ENCODE data around the gene SEMA3A. TPM values are rescaled to one million over a fixed set of nuclear protein-coding genes. Genes with fewer than 3 reads are reported as not detected.

The SEMA3A gene
- total RNA-seq, 2 donors from 2014 or later: 0.68 to 1.1 TPM

DNA sequence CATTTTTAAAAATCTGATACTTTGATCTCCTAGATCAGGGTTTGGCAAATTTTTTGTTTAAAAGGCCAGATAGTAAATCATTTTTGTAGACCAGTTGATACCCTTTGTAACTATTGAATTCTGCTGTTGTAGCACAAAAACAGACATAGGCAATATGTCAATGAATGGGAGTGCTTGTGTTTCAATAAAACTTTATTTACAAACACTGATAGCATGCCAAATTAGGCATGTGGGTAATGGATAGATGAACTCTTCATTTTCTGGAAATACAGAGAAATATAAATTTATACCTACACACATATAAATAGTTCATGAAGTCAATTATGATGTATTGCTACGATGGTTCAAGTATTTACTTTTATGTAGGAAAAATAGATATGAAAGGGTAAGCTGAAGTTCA is 60.4 kb downstream of the SEMA3A start:
- DNase-seq (ENCODE audit: low spot score) (no peak), ATAC-seq (ENCODE audit: insufficient number of reproducible peaks, low FRiP score, low read depth) (no peak)
- Histone ChIP-seq H3K27ac (no peak overlapping the region), H3K9me3 (no peaks in the 10 kb centered on the region), H3K27me3 (replicated peaks; ENCODE audit: insufficient read depth) (no peaks in the 10 kb centered on the region), H3K4me3 (no peak overlapping the region), H3K36me3 (no peaks in the 10 kb centered on the region), H3K4me1 (ENCODE audit: control insufficient read depth in 1 of 2, low read depth in 2 of 2) (no peaks in the 10 kb centered on the region)
- no peak for TF ChIP-seq CTCF (IDR thresholded peaks at IDR 0.05)

GRCh38 chr7:84125654-84126053 is 68.9 kb downstream of the SEMA3A start:
- ATAC-seq (ENCODE audit: insufficient number of reproducible peaks, low FRiP score, low read depth): no peak
- no peak overlapping the region for H3K27ac ChIP-seq
- no peak for DNase-seq (ENCODE audit: low spot score)
- no peaks in the 10 kb centered on the region for H3K9me3 ChIP-seq
- H3K4me3 ChIP-seq: no peak overlapping the region
- no peaks in the 10 kb centered on the region for H3K36me3 ChIP-seq
- H3K4me1 ChIP-seq (ENCODE audit: control insufficient read depth in 1 of 2, low read depth in 2 of 2): no peaks in the 10 kb centered on the region
- no peaks in the 10 kb centered on the region for H3K27me3 ChIP-seq (replicated peaks; ENCODE audit: insufficient read depth)
- TF ChIP-seq CTCF (IDR thresholded peaks at IDR 0.05): no peak

DNA sequence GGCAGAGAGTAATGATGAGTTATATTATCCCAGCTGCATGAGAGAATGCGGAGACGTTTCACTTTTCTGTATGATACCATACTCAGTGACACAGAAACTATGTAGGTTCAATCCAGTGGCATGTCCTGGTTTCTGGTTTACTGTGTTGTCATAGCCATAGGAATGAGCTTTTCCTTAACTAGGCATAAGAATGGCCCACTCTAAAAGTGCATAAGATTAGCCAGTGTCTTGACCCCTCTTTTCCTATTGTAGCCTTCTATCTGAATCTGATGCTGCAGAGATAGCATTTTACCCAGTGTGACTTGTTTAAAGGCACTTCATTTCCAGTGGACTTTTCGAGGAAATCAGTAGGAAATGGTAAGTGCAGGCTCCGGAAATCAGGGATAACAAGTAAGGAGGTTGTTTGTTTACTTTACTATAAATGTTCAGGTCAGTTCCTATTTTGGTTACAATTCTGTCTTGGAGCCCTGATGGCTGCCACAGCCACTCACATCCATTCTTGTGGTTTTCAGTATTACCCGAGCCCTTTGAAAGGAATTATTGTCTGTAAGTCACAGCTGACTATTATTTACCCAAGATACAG is 70.5 kb downstream of the SEMA3A start:
- H3K9me3 ChIP-seq: no peaks in the 10 kb centered on the region
- ATAC-seq (ENCODE audit: insufficient number of reproducible peaks, low FRiP score, low read depth): no peak
- no peak overlapping the region for H3K27ac ChIP-seq
- no peaks in the 10 kb centered on the region for H3K36me3 ChIP-seq
- H3K4me1 ChIP-seq (ENCODE audit: control insufficient read depth in 1 of 2, low read depth in 2 of 2): no peaks in the 10 kb centered on the region
- no peak for TF ChIP-seq CTCF (IDR thresholded peaks at IDR 0.05)
- no peak overlapping the region for H3K4me3 ChIP-seq
- H3K27me3 ChIP-seq (replicated peaks; ENCODE audit: insufficient read depth): no peaks in the 10 kb centered on the region
- no peak for DNase-seq (ENCODE audit: low spot score)

- ATAC-seq (ENCODE audit: insufficient number of reproducible peaks, low FRiP score, low read depth) (no peak), DNase-seq (ENCODE audit: low spot score) (no peak)
- no peak for TF ChIP-seq CTCF (IDR thresholded peaks at IDR 0.05)
- Histone ChIP-seq H3K4me1 (ENCODE audit: control insufficient read depth in 1 of 2, low read depth in 2 of 2) (no peaks in the 10 kb centered on the region), H3K9me3 (no peaks in the 10 kb centered on the region), H3K4me3 (no peak overlapping the region), H3K27me3 (replicated peaks; ENCODE audit: insufficient read depth) (no peaks in the 10 kb centered on the region), H3K36me3 (no peaks in the 10 kb centered on the region), H3K27ac (no peak overlapping the region)
These were observed 71.8 kb downstream of the SEMA3A start for GRCh38 chr7:84122582-84123360.

GRCh38 chr7:84117304-84117703 is 77.3 kb downstream of the SEMA3A start:
- no peak for TF ChIP-seq CTCF (IDR thresholded peaks at IDR 0.05)
- H3K36me3 ChIP-seq: no peaks in the 10 kb centered on the region
- H3K4me3 ChIP-seq: no peak overlapping the region
- peaks cover 0 to 6% of the 10 kb centered on the region in 2 donors for H3K4me1 ChIP-seq (ENCODE audit: control insufficient read depth in 1 of 2, low read depth in 2 of 2)
- H3K27ac ChIP-seq: no peak overlapping the region
- ATAC-seq (ENCODE audit: insufficient number of reproducible peaks, low FRiP score, low read depth) (no peak), DNase-seq (ENCODE audit: low spot score) (no peak)
- no peaks in the 10 kb centered on the region for H3K27me3 ChIP-seq (replicated peaks; ENCODE audit: insufficient read depth)
- H3K9me3 ChIP-seq: no peaks in the 10 kb centered on the region
